Measurements from ENCODE around the gene ITPR1.

Gene ITPR1

GRCh38 chr3:4687167-4687566 lies 194.0 kb downstream of the ITPR1 start:
- DNase-seq (ENCODE audit: low read depth), result no peak

- DNase-seq (ENCODE audit: low read depth), result no peak
Measured at GRCh38 chr3:4687596-4687995, 194.4 kb downstream of the ITPR1 start.

DNA sequence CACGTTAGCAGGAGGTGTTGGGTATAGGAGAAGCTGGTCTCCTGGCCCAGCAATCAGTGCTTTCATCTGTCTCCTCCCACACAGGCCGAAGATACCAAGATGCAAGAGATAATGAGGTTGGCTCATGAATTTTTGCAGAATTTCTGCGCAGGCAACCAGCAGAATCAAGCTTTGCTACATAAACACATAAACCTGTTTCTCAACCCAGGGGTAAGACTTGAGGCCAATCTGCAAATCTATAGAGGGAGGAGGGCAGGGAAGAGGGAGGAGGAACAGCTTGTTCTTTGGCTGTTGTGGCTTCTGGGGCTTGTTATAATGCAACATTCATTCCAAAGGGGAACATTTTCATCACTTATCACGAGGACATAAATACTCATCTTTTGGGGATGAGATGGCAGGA lies 195.3 kb downstream of the ITPR1 start:
- DNase-seq (ENCODE audit: low read depth), result no peak

- no peak for DNase-seq (ENCODE audit: low read depth)
Measured at GRCh38 chr3:4689021-4689420, 195.9 kb downstream of the ITPR1 start.

DNA sequence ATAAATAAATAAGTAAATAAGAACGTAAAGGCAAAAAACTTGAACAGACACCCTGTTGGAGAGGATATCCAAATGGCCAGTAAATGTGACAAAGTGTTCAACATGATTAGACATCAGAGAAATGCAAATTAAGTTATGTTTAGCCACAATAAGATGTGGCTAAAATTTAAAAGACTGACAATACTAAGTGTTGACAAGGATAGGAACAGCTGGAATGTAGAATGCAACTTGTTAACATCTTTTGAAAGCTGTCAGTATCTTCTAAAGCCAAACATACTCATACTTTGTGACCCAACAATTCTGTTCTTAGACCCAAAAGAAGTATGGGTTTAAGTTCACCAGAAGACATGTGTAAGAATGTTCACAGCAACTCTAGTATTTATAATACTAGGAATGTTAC lies 197.1 kb downstream of the ITPR1 start:
- DNase-seq (ENCODE audit: low read depth), result no peak

DNA sequence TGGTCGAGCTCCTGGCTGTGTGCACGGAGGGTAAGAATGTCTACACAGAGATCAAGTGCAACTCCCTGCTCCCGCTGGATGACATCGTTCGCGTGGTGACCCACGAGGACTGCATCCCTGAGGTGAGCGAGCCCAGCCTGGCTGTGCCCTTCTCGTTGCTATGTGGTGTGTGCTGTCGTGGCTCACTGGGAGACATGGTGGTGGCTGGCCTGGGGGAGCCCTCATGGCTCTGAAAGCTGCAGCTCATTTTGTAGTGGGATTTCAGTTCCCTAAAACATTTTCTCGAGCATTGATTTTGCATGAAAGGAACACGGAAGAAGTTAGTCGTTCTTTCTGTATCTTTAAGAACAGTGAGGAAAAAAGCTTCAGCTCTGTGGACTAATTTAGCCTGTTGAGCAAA lies 200.5 kb downstream of the ITPR1 start:
- no peak for DNase-seq (ENCODE audit: low read depth)

DNA sequence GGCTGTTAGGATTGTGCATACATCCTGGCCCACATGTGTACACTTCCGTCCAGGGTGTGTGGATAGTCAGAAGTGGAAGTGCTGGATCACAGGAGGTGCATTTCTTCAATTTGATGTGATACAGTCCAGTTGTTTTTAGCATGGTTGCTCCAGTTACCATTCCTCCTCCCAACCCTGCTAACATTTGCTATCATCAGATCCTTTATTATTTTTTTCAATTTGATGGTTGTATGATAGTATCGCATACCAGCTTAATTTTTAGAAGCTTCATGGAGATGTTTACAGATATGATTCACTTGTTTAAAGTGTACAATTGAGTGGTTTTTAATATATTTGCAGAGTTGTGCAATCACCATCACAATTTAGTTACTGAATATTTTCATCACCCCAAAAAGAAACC lies 202.7 kb downstream of the ITPR1 start:
- no peak for DNase-seq (ENCODE audit: low read depth)

GRCh38 chr3:4696266-4696665 lies 203.1 kb downstream of the ITPR1 start:
- no peak for DNase-seq (ENCODE audit: low read depth)

DNA sequence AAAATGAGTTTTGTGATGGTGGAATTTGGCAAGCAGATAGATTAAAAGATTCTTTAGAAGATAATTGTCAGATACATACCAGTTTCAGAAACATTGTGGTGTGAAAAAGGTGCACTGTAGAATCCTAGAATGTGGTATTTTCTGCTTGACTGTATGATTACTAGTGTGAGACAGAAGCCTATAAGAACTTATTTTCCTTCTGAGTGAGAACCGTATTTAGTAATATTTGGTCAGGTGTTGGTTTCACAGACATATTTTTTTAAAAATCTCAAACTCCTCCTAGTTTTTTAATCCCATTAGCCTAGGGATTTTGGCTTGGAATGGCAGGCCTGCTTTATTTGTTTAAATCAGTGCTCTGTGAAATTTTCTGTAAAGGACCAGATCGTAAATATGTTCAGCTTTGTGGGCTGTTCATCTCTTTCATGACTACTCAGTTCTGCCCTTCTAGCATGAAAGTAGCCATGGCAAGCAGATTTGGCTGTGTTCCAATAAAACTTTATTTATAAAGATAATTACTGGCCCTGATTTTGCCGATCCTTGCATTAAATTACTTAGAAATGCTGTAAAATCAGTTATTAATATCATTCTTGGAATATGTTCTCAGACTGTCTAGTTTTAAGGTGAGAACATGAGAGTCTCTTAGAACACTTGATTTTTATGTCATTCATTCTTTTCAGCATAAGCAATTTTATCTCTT lies 205.1 kb downstream of the ITPR1 start:
- DNase-seq (ENCODE audit: low read depth), result no peak

GRCh38 chr3:4703054-4703480 lies 209.9 kb downstream of the ITPR1 start:
- DNase-seq (ENCODE audit: low read depth), result no peak

- no peak for DNase-seq (ENCODE audit: low read depth)
Measured at GRCh38 chr3:4704552-4704951, 211.4 kb downstream of the ITPR1 start.

DNA sequence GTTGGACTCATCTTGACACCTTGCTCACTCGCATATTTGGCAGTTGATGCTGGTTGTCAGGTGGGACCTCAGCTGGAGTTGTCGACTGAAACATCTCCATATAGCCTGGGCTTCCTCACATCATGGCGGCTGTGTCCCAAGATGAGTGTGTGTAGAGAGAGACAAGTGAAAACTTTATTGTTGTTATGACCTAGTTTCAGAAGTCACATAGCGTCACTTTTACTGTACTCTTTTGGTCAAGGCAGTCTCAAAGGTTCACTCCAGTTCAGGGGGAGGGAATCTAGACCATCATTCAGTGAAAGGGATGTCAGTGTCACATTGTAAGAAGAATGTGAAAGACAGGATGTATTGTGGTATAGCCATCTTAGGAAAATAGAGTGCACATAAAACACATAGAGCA lies 214.2 kb downstream of the ITPR1 start:
- DNase-seq (ENCODE audit: low read depth), result no peak

- DNase-seq (ENCODE audit: low read depth), result no peak
Measured at GRCh38 chr3:4708230-4708629, 215.1 kb downstream of the ITPR1 start.

GRCh38 chr3:4709341-4709740 lies 216.2 kb downstream of the ITPR1 start:
- no peak for DNase-seq (ENCODE audit: low read depth)

GRCh38 chr3:4710191-4710590 lies 217.0 kb downstream of the ITPR1 start:
- no peak for DNase-seq (ENCODE audit: low read depth)

- DNase-seq (ENCODE audit: low read depth), result no peak
Measured at GRCh38 chr3:4711680-4711992, 218.5 kb downstream of the ITPR1 start.

- DNase-seq (ENCODE audit: low read depth), result no peak
Measured at GRCh38 chr3:4712109-4712508, 219.0 kb downstream of the ITPR1 start.

- no peak for DNase-seq (ENCODE audit: low read depth)
Measured at GRCh38 chr3:4714045-4714444, 220.9 kb downstream of the ITPR1 start.

GRCh38 chr3:4716266-4716665 lies 223.1 kb downstream of the ITPR1 start:
- no peak for DNase-seq (ENCODE audit: low read depth)

DNA sequence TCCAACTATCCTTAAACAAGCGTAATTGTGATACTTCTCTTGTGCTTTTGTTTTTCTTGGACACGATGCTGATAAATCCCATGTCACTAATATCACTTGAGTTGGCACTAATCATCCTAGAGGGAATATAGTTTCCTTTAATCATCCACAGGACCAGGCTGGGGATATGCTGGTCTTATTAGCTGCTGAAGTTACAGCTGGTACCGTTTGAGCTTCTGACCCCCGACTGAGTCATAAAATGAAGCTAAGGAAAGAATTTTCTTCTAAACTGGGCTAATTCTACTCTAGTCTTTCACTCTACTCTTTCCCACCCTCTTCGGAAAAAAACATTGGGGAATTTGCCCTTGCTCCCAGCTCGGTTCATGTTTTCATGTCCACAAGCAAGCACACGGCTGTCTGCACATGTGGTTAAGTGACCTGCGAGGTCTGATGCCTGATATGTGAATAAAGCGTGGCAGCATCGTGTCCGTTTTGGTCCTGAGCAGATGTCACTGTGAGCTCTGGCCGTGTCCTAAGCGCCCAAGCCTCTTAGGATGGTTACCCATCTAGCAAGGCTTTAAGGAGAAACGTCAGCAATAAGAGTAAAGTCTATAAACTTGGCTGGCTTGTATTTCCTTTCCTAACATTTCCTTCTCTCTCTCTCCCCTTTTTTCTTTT lies 223.7 kb downstream of the ITPR1 start:
- no peak for DNase-seq (ENCODE audit: low read depth)

DNA sequence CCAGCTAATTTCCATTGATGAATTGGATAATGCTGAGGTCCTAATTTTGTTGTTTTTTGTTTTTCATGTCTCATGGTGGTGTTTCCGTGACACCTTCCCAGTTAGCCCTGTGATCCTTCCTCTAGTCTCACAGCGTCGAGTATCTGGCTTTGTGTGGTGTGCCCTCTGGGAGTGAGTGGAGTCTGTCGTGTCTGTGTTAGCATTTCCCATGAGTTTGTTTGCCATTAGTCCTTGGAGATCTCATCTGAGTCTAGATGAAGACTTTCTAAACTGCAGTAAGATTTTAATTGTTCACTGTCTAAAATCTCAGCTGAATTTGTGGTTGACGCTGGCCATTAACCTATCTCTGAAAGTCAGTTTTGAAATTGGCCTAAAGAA lies 224.2 kb downstream of the ITPR1 start:
- DNase-seq (ENCODE audit: low read depth), result no peak

DNA sequence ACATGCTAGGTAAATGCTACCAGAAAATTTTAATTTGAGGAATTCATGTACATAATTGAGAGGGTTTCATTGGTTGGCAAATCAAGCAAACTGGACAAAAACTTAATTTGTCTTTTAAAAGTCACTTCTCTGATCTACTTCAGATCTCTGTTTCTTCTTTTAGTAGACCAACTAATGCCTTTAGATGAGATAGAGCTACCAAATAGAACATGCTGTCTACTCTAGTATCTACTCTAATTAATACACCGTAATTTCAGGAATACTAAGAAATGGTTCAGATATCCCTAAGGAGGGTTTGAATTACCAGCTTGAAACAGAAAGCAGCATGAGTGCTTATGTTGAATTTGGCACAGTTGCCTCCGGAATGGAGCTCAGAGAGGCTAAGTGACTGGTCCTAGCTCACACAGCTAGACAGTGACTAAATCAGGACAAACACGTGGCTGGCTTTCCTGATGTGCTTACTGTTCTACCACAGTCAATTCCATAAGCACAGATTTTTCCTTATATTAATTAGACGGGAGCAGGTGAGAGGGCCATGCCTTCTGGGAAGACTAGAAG lies 225.1 kb downstream of the ITPR1 start:
- no peak for DNase-seq (ENCODE audit: low read depth)

DNA sequence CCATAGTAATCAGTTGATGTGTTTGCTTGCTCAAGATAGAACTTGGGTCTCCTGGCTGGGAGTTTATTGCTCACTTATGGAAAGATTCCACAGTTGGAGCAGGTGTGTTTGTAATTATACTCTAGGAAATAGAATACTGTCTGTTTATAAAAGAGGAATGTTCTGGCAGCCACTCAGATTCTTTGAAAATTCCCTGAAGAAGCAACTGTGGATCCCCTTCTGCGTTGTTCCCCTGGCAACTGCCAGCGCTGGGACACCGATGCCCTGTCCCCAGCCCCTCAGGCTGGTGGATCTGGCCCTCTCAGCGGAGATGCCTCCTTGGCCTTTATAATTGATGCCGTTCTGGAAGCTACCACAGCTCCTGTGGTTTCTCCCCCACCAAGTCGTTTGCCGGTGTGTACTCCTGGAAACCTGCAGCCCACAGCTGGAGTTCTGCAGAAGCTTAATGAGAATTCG lies 225.9 kb downstream of the ITPR1 start:
- DNase-seq (ENCODE audit: low read depth), result no peak
